GM12878 (cell line): ENCODE data around the gene CLASRP.

ENCODE experiments used
- CHD4 ChIP-seq: fragments of 200-600 bp; sonication (generic); IDR thresholded peaks from 2 replicates; pipeline ENCODE4 v1.6.1; 2016; ENCODE audit warnings: mild to moderate bottlenecking
- CTCF ChIP-seq, 3 experiments: IDR thresholded peaks in 2 of 3; conservative IDR thresholded peaks in 1 of 3; 2 replicates each; pipeline ENCODE4 v1.5.1; 2011; ENCODE audit warnings: low read depth in 3 of 3, low read length in 3 of 3, mild to moderate bottlenecking in 3 of 3, control low read depth in 2 of 3, moderate library complexity in 2 of 3, inconsistent platforms in 1 of 3, mixed read lengths in 1 of 3; ENCODE audit not compliant: control insufficient read depth in 2 of 3, insufficient read depth in 1 of 3; ENCODE audit errors: extremely low read depth in 1 of 3
- EZH2 ChIP-seq: IDR thresholded peaks from 2 replicates; pipeline ENCODE4 v1.6.1; 2012; ENCODE audit warnings: low read depth, mild to moderate bottlenecking, control low read depth, inconsistent platforms, low read length, borderline replicate concordance; ENCODE audit not compliant: control insufficient read depth
- GABPA ChIP-seq: IDR thresholded peaks from 2 replicates; pipeline ENCODE4 v1.6.1; 2014; ENCODE audit warnings: antibody characterized with exemption, low read depth, mild to moderate bottlenecking, inconsistent platforms
- NR2C2 ChIP-seq: IDR thresholded peaks from 2 replicates; pipeline ENCODE4 v1.6.1; 2011; ENCODE audit warnings: borderline replicate concordance, low read depth; ENCODE audit not compliant: control insufficient read depth, insufficient read length
- POLR2AphosphoS2 ChIP-seq: IDR thresholded peaks from 2 replicates; pipeline ENCODE4 v1.6.1; 2011; ENCODE audit warnings: low read depth, mild to moderate bottlenecking, low read length, improper control_type of control experiment, moderate library complexity
- RCOR1 ChIP-seq: conservative IDR thresholded peaks from 2 replicates; pipeline ENCODE4 v1.6.1; 2012; ENCODE audit warnings: low read depth, low read length, improper control_type of control experiment
- SMARCA5 ChIP-seq: fragments of 450-650 bp; IDR thresholded peaks from 2 replicates; pipeline ENCODE4 v1.6.1; 2017; ENCODE audit warnings: mild to moderate bottlenecking
- SP1 ChIP-seq: IDR thresholded peaks from one replicate; pipeline ENCODE4 v1.6.1; 2011; ENCODE audit warnings: low read depth, low read length
- SREBF2 ChIP-seq: IDR thresholded peaks from 2 replicates; pipeline ENCODE4 v1.6.1; 2012; ENCODE audit warnings: mild to moderate bottlenecking, low read length
- YY1 ChIP-seq: IDR thresholded peaks from 2 replicates; pipeline ENCODE4 v1.6.1; 2011; ENCODE audit warnings: low read depth, mild to moderate bottlenecking, low read length
- ZNF592 ChIP-seq: fragments of 450-650 bp; IDR thresholded peaks from 2 replicates; pipeline ENCODE4 v1.6.1; 2017; ENCODE audit warnings: mild to moderate bottlenecking, moderate library complexity

- TF ChIP-seq ZNF592 (no peak), EZH2 (no peak), CTCF (IDR thresholded peaks at IDR 0.05 in 2 of 3, conservative IDR thresholded peaks at IDR 0.05 in 1 of 3; ENCODE audit: control insufficient read depth in 2 of 3, extremely low read depth in 1 of 3, insufficient read depth in 1 of 3, low read depth in 3 of 3, low read length in 3 of 3) (no peak), SP1 (no peak), CHD4 (no peak), SREBF2 (no peak), NR2C2 (no peak), POLR2AphosphoS2 (no peak), YY1 (no peak), SMARCA5 (no peak), RCOR1 (no peak), GABPA (no peak)
Measured at GRCh38 chr19:44990459-44990858, 48.4 kb upstream of the CLASRP start.
